Left colon (tissue), 2 donors: ENCODE data around the gene DDI2. TPM values are rescaled to one million over a fixed set of nuclear protein-coding genes. Genes with fewer than 3 reads are reported as not detected.

Experiments used
- ATAC-seq: fragments of 200-7000 bp; cut with Tn5 transposase; one replicate; pipeline ENCODE4 v1.9.1; 2020; ENCODE audit warnings: mild to moderate bottlenecking, moderate library complexity
- DNase-seq, 2 donors: peaks; one replicate each; pipeline ENCODE4 v3.0.0-alpha.2; 2020
- intact Hi-C, 2 donors: fragments of 100-400 bp; cut with DNase I in 1 of 2; cut with micrococcal nuclease in 1 of 2; formaldehyde crosslinking; loops; one replicate each; pipeline versions ENCODE4 v1.11.2 to v1.14.0; 2022; cut with DNase I, micrococcal nuclease
- total RNA-seq, 2 donors: library from RNA; stranded (reverse); fragmentation: NEBNext Ultra II Directional; extraction: Animal tissue kit (Norgen Biotek cat#: 25700); gene quantifications; one replicate each; pipeline ENCODE4 v1.2.1, GENCODE V29; 2021
- donor health status: DM: no; HTN: no; CAD: no.
- donor health status: DM: yes; HTN: yes; CAD: no.

The DDI2 gene
- total RNA-seq, 2 donors from 2014 or later: 27.4 to 37.6 TPM

GRCh38 chr1:15667362-15667761 lies 50.1 kb downstream of the DDI2 start:
- DNase-seq (no peak), ATAC-seq (no peak)
- intact Hi-C loops: no loop called here

- DNase-seq (no peak), ATAC-seq (peak; percentile 42)
- intact Hi-C loops: no loop called here
These were observed 51.0 kb downstream of the DDI2 start for GRCh38 chr1:15668089-15668754.

GRCh38 chr1:15669074-15669473 lies 51.8 kb downstream of the DDI2 start:
- DNase-seq (no peak), ATAC-seq (no peak)
- intact Hi-C loops: no loop called here

- no peak for DNase-seq
- intact Hi-C loops: no loop called here
- ATAC-seq: no peak
These were observed 52.6 kb downstream of the DDI2 start for GRCh38 chr1:15669864-15670263.

GRCh38 chr1:15671430-15671829 lies 54.2 kb downstream of the DDI2 start:
- intact Hi-C loops: no loop called here
- DNase-seq: no peak
- peak; percentile 82 for ATAC-seq

GRCh38 chr1:15674386-15675159 lies 57.3 kb downstream of the DDI2 start:
- intact Hi-C loops: no loop called here
- DNase-seq: no peak
- no peak for ATAC-seq

GRCh38 chr1:15676010-15676409 lies 58.8 kb downstream of the DDI2 start:
- intact Hi-C loops: no loop called here
- DNase-seq: no peak

GRCh38 chr1:15676688-15677661 lies 59.7 kb downstream of the DDI2 start:
- DNase-seq: no peak
- no peak for ATAC-seq
- intact Hi-C loops: no loop called here

More at GRCh38 chr1:15676010-15676409, 58.8 kb downstream of the DDI2 start:
- no peak for ATAC-seq

GRCh38 chr1:15678578-15678977 lies 61.3 kb downstream of the DDI2 start:
- no peak for ATAC-seq
- DNase-seq: no peak
- intact Hi-C loops: no loop called here

GRCh38 chr1:15680131-15680530 lies 62.9 kb downstream of the DDI2 start:
- ATAC-seq (no peak), DNase-seq (no peak)
- intact Hi-C loops: no loop called here

GRCh38 chr1:15680561-15681348 lies 63.5 kb downstream of the DDI2 start:
- ATAC-seq: peak; percentile 42
- no peak for DNase-seq
- intact Hi-C loops: no loop called here

- DNase-seq: no peak
- intact Hi-C loops: no loop called here
- peak; percentile 29 for ATAC-seq
These were observed 64.4 kb downstream of the DDI2 start for GRCh38 chr1:15681349-15682292.

GRCh38 chr1:15682936-15683341 lies 65.7 kb downstream of the DDI2 start:
- intact Hi-C loops: no loop called here
- no peak for ATAC-seq

GRCh38 chr1:15683345-15684039 lies 66.2 kb downstream of the DDI2 start:
- DNase-seq: no peak

More at GRCh38 chr1:15682936-15683341, 65.7 kb downstream of the DDI2 start:
- DNase-seq: no peak

GRCh38 chr1:15684042-15684461 lies 66.8 kb downstream of the DDI2 start, which contains the start of gene PLEKHM2:
Gene PLEKHM2, plus strand, starts transcription at chr1:15684320. Its CDS starts 239 bp downstream, at chr1:15684559.
- peak; percentile 79 for ATAC-seq
- peak in 1 of 2 donors; percentile 57 for DNase-seq
- intact Hi-C loops: no loop called here

More at GRCh38 chr1:15683345-15684039, 66.2 kb downstream of the DDI2 start:
- ATAC-seq: no peak
- intact Hi-C loops: no loop called here

- intact Hi-C loops: no loop called here
- ATAC-seq (peak; percentile 53), DNase-seq (peak in 1 of 2 donors; percentile 54)
These were observed 67.4 kb downstream of the DDI2 start for GRCh38 chr1:15684468-15685291.
